Islet precursor cell (in vitro differentiated cells): ENCODE measurements around the gene ANKDD1A.

ENCODE experiments used
- DNase-seq: peaks from one replicate; pipeline ENCODE4 v3.0.0-alpha.2; 2018

ANKDD1A gene

DNA sequence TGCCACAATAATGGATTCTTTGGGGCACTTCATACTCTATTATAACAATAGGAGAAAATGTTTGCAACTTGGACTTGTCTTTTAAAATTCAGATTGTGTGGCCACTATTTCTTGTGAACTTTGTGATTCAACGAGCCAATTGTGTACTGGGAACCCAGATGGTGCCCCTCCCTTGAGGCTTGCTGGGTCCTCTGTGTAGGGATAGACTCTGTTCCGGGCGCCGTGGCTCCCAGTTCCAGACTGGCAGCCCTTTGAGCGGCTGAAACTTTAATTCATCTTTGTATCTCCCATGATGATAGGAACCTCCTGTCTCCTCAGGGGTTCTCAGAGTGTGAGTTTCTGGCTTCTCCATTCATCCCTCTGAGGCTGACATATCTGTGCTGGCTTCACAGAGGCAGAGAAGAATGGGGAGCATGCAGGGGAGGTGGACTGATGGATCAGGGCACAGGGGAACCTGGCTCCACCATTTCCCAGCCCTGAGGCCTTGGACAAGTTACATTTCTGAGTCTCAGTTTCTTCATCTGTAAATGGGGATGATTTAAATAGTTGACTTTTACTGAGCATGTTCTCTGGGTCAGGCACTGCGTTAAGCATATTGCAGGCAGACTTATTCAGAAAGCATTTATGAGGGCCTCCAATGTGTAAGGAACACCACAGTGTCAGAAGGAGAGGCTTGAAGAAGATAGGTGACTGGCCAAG is 15.2 kb upstream of the ANKDD1A start:
- no peak for DNase-seq

DNA sequence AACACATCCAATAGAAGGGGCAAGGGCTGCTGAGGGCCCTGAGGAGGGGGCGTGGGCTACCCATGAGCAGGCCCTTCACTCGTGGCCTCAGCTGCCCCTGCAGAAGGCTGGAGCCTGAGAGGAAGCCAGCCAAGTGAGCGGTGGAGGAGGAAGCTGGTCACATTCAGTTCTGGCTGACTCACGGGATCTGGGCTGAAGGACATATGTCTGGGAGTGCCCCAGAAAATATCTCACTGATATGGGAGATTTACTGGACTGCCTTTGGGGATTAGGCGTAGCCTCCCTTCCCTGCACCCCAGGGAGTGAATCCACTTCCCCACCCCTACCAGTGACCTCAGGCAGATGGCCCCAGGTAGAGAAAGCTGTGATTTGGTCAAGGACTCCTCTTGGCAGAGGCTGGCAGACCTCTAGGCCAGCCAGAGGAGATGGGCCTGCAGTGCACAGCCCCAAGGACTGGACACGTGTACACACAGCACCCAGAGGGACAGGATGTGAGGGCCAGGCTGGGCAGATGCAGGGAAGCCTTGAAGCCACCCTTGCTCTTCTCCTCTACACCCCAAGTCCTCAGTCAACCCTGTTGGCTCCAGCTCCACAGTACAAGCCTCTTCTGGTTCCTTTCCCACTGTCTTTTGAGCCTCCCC is 14.2 kb upstream of the ANKDD1A start:
- peak; percentile 73 for DNase-seq

DNA sequence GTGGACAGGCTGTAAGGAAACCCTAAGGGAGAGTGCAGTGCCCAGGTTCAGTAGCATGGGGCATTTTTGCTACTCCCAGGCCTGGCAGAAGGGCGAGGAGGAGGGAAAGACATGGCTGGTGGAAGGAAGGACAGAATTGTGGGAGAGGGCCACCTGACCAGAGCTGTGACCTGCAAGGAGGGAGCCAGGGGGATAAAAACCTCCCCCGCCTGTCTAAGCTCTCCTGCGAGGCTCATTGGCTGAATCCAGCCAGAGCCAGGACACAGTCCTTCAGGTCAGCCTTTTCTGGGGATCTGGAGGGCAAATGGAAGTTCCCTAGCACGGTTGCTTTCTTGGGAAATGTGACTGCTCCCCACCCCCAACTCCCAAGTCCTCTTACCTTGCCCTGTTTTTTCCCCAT is 13.3 kb upstream of the ANKDD1A start:
- DNase-seq, result no peak

DNA sequence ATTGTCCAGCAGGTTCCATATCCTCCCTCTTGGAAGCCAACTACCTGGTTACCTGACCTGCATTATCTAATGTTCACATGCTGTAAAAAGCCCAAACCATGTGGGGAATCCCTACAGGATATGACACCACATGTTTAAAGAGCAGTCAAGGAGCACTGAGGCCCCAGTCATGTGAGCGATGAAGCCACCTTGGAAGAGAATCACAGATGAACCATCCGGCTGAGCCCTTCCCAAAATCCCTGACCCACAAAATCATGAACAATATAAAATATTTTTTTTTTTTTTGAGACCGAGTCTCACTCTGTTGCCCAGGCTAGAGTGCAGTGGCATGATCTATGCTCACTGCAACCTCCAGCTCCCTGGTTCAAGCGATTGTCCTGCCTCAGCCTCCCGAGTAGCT is 10.6 kb upstream of the ANKDD1A start:
- DNase-seq, result no peak

DNA sequence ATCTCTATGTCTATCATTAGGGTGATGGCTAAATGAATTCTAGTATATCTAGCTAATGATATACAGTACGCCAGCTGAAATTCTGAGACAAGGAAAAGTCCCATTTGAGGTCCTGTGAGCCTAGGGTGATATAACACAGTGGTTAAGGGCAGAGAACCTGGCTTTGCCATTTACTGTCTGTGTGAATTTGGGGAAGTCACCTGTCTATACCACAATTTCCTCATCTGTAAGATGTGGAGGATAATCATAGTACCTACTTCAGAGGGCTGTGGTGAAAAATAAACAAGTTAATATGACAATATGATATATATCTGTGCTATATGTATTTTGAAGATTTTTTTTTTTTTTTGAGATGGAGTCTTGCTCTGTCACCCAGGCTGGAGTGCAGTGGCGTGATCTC is 9.8 kb upstream of the ANKDD1A start:
- no peak for DNase-seq

DNA sequence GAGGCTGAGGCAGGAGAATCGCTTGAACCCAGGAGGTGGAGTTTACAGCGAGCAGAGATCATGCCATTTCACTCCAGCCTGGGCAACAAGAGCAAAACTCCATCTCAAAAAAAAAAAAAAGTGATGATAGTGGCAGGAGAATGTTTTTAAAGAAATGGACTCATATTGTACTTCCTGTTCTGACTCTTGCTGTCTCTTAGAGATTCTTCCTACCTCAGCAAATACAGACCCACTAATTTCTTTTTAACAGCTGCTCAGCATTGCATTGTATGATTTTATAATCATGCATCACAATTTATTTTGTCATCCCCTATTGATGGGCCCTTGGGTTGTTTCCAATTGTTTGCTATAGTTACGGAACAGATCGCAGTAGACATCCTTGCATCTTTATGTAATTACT is 8.8 kb upstream of the ANKDD1A start:
- no peak for DNase-seq

DNA sequence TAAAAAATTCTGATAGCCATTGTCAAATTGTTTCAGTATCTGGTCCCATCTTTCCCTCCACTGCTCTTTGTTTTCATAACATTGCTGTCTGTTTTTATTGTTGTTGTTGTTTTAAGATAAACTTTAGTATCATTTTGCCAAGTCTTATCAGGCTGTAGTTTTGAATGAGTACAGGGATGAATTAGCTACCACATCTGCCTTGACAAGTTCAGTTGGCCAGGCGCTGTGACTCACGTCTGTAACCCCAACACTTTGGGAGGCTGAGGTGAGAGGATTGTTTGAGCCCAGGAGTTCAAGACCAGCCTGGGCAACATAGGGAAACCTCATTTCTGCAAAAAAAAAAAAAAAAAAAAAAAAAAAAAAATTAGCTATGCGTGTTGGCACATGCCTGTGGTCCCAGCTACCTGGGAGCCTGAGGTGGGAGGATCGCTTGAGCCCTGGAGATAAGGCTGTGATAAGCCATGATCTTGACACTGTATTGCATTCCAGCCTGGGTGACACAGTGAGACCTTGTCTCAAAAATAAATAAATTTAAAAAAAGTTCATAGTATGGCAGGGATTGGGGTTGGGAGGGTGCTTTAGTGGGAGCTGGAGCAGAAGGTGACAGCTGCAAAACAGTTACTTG is 8.3 kb upstream of the ANKDD1A start:
- DNase-seq, result no peak

DNA sequence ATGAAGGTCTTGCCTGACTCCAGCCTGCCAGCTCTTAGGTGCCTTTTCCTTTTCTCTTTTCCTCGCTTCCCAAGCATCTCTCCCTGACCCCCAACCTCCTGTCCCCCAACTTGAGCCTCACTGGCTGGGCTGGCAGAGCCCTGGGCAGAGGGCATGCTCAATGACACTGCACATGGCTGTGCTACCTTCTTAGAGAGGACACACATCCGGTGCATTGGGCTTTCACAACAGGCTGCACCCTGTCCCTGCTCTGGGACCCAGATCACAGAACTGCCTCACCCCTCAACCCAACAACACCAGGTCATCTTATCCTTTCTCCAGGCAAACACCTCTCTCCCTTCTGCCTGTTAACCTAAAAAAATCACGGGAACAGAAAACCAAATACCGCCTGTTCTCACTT is 7.5 kb upstream of the ANKDD1A start:
- no peak for DNase-seq

DNA sequence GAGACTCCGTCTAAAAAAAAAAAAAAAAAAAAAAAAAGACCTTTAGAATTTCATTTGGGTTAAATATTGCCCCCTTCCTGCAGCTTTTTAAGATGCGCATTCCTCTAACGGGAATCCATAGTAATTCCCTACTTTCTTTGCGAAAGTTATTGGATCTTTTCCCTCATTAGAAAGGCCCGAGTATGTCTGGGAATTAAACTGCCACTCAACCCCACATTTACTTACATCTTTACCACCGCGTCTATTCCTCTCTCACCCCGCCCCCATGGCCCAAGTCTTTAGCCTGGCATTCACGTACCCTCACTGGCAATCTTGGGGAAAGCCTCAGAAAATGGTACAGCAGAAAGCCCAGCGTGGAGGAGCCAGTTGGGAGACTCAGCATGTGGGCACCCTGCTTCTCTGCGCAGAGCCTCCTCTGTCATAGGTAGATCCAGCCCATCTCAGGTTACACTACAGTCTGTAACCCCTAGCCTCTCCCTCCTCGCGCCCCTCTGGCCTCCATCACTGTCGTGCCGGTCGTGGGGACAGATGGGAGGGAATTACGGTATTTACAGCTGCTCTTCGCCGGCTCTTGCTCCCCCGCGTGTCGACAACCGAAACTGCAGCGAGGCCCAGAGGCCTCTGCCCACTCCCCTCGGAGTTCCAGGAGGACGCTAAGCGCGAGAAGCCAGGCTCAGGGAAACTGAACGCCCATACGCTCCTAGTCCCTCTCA is 6.4 kb upstream of the ANKDD1A start:
- peak; percentile 97 for DNase-seq

DNA sequence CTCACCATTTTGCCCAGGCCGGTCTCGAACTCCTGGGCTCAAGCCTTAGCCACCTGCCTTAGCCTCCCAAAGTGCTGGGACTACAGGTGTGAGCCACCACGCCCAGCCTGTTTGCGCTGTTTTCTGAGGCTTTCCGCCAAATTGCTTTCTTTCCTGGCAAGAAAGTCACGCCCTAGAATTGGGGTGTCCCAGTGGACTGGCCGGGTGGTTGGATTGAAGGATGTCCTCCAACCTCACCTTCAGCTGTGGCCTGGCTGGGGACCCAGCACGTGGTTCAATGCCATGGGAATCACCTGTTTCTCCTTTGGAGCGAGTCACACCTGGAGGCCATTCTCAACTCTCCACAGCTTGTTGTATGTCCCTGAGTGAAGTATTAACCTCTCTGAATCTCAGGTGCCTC is 5.8 kb upstream of the ANKDD1A start:
- no peak for DNase-seq

DNA sequence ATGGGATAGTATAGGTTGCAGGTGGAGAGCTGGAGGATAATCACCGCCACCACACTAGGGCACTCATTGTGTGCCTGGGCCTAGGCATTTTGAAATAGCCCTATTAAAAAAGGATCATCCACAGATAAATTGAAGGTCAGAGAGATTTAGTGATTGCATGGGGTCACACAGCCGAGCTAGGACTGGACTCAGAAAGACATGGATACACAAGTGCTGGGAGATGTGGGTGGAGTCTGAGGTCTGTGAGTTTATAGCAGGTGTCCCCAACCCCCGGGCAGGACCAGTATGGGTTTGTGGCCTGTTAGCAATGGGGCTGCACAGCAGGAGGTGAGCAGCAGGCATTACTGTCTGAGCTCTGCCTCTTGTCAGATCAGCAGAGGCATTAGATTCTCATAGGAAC is 5.3 kb upstream of the ANKDD1A start:
- DNase-seq, result no peak

DNA sequence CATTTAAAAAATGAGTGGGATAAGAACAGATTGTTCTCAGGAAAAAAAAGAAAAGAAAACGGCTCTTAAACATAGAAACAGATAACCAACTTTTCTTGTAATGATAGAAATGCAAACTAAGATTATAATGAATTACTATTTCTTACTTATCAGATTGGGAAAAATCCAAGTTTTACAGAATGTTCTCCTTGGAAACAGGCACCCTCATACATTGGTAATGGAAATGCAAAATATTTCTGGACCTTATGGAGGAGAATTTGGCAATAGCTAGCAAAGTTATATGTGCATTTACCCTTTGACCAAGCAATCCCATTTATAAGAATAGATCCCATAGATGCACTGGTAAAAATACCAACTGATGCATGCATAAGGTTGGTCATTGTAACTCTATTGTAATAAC is 3.7 kb upstream of the ANKDD1A start:
- no peak for DNase-seq

DNA sequence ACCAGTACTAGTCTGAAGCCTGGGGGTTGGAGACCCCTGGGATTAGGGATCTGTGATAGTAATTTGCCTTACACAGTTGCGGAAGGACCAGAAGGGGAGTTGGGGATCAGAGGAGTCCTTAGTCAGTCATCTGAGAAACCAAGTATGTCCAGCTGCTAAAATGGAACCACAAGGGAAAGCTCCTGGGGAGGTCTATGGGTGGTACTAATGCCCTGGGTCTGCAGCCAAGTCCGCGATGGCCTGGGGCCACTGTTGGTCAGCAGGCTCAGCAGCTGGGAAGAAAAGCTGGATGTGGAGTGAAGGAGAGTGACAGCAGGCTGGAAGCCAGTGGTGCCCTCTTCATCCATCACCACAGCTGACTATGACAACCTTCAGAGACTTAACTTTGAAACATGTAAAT is 2.2 kb upstream of the ANKDD1A start:
- no peak for DNase-seq

DNA sequence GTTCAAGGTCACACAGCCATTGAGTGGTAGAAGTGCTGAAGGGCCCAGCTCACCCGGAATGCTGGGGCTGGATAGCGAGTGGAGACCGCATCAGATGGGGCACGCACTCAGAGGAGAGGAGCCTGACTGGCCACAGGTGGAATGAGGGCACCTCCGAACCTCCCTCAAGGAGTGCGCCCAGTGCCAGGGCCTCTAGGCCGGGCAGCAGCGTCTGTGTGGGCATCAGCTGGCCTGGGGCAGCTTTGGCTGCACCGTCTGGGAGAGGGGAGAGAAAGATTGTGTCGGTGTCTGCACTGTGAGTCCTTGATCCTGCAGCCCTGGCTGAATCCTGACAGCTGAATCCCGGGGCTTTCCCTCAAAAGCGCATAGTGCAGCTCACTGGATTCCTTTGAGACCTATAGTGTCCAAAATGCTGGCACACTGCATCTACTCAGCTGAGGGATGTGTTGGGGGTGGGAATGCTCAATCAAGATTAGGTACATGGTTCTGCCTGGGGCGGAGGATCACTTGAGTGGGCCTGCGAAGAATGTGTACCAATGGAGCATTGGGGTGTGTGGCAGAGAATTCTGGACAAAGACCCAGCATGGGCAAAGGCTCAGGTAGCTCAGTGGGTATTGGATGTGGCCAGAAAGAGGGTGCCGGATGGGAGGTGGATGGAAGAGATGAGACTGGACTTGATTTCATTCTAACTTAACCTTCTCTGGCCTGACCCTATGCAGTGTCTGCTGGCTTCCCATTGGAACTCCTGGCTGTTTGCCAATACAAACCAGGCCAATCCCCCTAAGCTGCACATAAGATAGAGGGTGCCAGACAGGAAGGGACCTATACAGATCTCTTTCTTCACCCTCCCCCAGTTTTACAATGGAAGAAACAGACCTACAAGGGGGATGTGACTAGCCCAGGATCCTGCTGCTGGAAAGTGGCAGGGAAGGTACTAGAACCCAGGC is 950 bp downstream of the ANKDD1A start:
- peak; percentile 50 for DNase-seq

DNA sequence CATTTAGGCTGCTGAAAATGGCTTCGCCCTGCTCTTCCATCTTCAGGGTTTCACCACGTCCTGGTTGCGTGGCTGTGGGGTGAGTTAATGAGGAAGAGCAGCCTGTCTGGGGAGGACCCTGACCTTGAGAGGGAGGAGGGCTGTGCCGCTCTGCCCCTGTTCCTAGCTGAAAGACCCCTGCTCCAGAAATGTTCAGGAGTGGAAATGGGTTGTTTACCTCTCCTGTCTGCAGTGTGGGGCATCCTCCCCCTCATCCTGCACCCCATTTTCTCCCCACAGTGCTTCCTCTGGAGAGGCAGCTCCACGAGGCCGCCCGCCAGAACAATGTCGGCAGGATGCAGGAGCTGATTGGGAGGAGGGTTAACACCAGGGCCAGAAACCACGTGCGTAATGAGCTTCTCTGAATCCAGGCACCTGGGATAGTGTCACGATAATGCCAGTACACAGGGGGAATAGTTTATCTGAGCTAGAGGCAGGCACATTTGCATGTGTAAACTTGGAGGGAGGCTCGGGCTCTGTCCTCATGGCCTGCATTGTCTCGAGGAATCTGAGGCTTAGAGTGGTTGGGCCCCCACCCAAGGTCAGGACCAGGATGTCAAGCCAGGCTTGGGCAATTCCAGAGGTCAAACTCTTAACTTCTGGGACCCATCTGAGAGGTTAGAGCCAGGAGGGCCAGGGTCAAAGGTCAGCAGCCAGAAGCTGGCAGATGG is 4.0 kb downstream of the ANKDD1A start:
- DNase-seq, result peak; percentile 45

DNA sequence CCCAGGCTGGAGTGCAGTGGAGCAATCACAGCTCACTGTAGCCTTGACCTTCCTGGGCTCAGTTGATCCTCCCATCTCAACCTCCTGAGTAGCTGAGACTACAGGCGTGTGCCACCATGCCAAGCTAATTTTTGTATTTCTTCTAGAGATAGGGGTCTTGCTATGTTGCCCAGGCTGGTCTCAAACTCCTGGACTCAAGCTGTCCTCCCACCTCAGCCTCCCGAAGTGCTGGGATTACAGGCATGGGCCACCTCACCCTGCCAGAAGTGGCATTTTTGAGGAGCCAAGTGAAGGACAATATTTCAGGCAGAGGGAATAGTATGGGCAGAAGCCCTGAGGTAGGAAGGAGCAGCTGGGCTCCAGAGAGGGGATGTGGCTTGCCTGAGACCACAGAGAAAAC is 4.7 kb downstream of the ANKDD1A start:
- DNase-seq, result no peak

DNA sequence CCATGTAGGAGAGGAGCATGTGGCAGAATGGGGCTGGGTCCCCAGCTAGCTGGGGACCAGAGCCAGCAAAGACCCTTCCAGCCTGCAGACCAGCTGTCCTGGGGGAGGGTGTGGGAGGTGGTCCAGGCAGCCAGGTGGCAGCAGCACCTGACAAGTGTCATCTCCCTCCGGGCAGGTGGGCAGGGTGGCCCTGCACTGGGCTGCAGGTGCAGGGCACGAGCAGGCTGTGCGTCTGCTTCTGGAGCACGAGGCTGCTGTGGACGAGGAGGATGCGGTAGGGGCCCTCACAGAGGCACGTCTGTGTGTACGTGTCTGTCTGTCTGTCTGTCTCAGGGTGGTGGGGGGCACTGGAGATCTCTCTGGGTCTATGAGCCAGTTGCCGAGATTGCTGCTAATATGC is 5.5 kb downstream of the ANKDD1A start:
- DNase-seq, result no peak

DNA sequence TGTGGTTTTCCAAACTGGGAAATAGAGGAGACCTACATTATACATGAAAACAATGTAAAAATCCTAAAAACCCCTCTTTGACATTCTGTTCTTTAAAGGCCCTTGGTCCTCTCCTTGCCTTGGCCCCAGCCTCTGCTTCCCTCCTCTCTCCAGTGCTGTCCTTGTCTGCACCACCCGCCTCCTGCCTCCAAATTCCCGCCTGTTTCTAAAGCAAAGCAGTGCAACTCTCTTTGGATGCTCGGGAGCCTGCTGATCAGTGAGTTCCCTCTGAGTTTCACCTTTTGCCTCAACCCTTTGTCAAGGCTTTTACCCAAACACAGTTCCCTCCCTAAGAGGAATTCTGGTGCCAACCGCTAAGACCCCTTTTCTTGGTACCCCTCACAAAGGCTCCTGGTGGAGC is 8.0 kb downstream of the ANKDD1A start:
- DNase-seq, result no peak

DNA sequence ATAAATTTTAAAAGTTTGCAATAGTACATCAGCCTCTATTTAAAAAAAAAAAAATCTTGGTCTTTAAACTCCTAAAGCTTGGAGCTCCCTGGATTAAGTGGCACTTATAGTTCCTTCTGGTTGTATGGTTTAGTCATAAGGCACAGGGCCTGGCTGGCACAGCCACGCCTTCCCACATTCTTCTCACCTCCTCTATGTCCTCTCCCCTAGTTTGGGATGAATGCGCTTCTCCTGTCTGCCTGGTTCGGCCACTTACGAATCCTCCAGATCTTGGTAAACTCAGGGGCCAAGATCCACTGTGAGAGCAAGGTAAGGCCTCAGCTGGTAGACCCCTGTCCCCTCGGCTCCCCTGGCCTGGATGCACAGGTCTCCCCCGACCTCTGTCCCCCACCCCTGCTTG is 10.0 kb downstream of the ANKDD1A start:
- no peak for DNase-seq

DNA sequence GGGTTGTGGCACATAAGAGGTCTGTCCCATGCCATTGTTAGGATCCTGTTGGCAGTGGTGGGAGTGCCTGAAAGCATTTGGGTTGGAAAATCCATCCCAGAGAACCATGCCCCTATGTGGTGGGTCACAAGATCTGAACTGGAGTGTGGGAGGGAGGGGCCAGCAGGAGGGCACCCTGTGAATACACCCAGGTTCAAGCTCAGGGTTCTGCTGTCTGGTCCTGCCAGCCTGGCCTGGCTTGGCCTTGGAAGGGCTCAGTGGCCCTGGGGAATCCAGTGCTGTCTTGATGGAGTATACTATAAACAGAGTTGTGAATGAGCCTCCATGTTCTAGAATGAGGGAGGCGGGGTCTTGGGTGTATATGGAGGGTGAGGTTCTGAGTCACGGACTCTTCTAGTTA is 11.8 kb downstream of the ANKDD1A start:
- no peak for DNase-seq

DNA sequence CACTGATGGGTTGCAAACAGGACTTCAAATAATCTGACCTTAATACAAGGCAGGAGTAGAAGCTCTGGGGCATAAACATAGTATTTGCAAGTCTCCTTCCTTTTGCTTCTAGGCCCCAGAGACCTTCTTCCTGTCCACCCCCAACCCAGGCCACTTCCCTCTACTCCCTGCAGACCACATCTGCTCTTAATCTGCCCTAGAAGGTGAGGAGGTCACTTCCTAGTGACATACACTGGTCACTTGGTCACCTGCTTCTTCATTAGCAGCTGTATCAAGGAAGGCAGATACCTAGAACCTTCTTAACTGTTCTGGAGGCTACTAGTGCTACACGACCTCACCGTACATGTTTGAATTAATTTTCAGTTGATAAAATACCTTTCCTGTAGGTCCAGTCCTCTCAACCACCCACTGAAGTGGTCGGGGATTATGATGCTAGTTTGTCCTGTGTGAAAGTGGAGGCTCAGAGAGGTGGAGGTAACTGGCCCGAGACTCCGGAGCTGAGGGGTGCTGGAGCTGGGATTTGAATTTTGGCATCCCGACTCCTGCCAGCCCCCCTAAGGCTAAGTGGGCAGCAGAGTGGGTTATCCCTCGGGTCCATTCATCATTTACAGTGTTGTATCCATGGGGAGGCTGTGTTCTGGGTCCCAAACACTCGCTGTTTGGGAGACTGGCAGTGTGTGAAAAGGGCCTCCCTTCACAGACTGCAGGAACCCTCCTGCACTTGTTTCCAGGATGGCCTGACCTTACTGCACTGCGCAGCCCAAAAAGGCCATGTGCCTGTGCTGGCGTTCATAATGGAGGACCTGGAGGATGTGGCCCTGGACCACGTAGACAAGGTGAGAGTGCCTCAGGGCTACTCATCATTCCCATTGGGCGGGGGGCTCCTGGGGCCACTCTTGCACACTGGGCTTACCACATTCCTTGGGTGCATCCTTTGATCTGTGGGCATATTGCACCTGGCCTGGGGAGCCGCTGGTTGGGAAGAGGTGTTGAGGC is 13.9 kb downstream of the ANKDD1A start:
- DNase-seq, result no peak
